Endodermal cell (in vitro differentiated cells): Measurements from ENCODE around the gene PVALEF. TPM values are rescaled to one million over a fixed set of nuclear protein-coding genes. Genes with fewer than 3 reads are reported as not detected.

ENCODE experiments used
- DNase-seq: peaks from one replicate; pipeline ENCODE4 v3.0.0-alpha.2; 2017
- H3K27ac ChIP-seq: 2 replicates; pipeline ENCODE4 v1.5.1; 2013; ENCODE audit warnings: mild to moderate bottlenecking, low read depth, low read length, moderate library complexity
- H3K27me3 ChIP-seq: 2 replicates; pipeline ENCODE4 v1.6.1; 2013; ENCODE audit warnings: mild to moderate bottlenecking, low read length, moderate library complexity; ENCODE audit not compliant: insufficient read depth, control insufficient read depth, poor library complexity, severe bottlenecking
- H3K36me3 ChIP-seq: 2 replicates; pipeline ENCODE4 v1.7.0; 2013; ENCODE audit warnings: mild to moderate bottlenecking, low read length, moderate library complexity; ENCODE audit not compliant: control insufficient read depth, insufficient read depth
- H3K4me1 ChIP-seq: one replicate; pipeline ENCODE4 v1.7.0; 2013; ENCODE audit warnings: low read length; ENCODE audit not compliant: control insufficient read depth, insufficient read depth
- H3K4me3 ChIP-seq: 2 replicates; pipeline ENCODE4 v1.5.1; 2013; ENCODE audit warnings: mild to moderate bottlenecking, low read length, moderate library complexity
- H3K9ac ChIP-seq: 2 replicates; pipeline ENCODE4 v1.6.1; 2013; ENCODE audit warnings: mild to moderate bottlenecking, low read length, moderate library complexity; ENCODE audit not compliant: poor library complexity, severe bottlenecking; ENCODE audit errors: extremely low read depth
- H3K9me3 ChIP-seq: 2 replicates; pipeline ENCODE4 v1.6.1; 2013; ENCODE audit warnings: mild to moderate bottlenecking, low read length, moderate library complexity; ENCODE audit not compliant: control insufficient read depth
- H3K27ac Mint-ChIP-seq: 2 replicates; pipeline ENCODE4 v1.8.0; 2020; ENCODE audit warnings: mixed read lengths
- H3K27me3 Mint-ChIP-seq: 2 replicates; pipeline ENCODE4 v1.8.0; 2021; ENCODE audit warnings: mild to moderate bottlenecking, mixed read lengths; ENCODE audit not compliant: insufficient read depth
- H3K36me3 Mint-ChIP-seq: 2 replicates; pipeline ENCODE4 v1.8.0; 2020; ENCODE audit warnings: low read depth, mixed read lengths
- H3K4me1 Mint-ChIP-seq: 2 replicates; pipeline ENCODE4 v1.8.0; 2020; ENCODE audit warnings: mixed read lengths
- H3K4me3 Mint-ChIP-seq: 2 replicates; pipeline ENCODE4 v1.8.0; 2020; ENCODE audit warnings: mild to moderate bottlenecking, moderate library complexity, mixed read lengths
- H3K9me3 Mint-ChIP-seq: 2 replicates; pipeline ENCODE4 v1.8.0; 2020; ENCODE audit warnings: mild to moderate bottlenecking, mixed read lengths
- CTCF ChIP-seq: fragments of 200-600 bp; sonication (generic); conservative IDR thresholded peaks from 2 replicates; pipeline ENCODE4 v1.5.0; 2021; ENCODE audit warnings: antibody characterized with exemption, mild to moderate bottlenecking
- WGBS, 2 experiments: methylation state at CpG; one replicate each; pipeline versions ENCODE4 v1.1.5 to v1.1.7; 2013; ENCODE audit warnings: missing lambda C conversion rate in 2 of 2, mixed read lengths in 1 of 2; ENCODE audit not compliant: insufficient coverage in 1 of 2, insufficient read length in 1 of 2; 5-methylcytosine and 5-hydroxymethylcytosine counted together
- total RNA-seq, 2 donors: library from RNA; stranded (reverse); fragmentation: NEBNext Ultra II Directional in 1 of 2; extraction: Animal tissue kit (Norgen Biotek cat#: 25700) in 1 of 2; gene quantifications; 2 replicates in 1 of 2; 3 replicates in 1 of 2; pipeline ENCODE4 v1.2.1, GENCODE V29; 2021

Gene PVALEF
- total RNA-seq, 2 donors from 2014 or later: not detected

GRCh38 chr17:81135505-81136278 lies 29.6 kb upstream of the PVALEF start:
- no peak for DNase-seq
- no peaks in the 10 kb centered on the region for H3K27me3 ChIP-seq
- no peak overlapping the region for H3K9ac ChIP-seq
- no peaks in the 10 kb centered on the region for H3K36me3 ChIP-seq
- Mint-ChIP-seq H3K27me3 (no peaks in the 10 kb centered on the region), H3K4me1 (no peaks in the 10 kb centered on the region), H3K36me3 (no peaks in the 10 kb centered on the region), H3K27ac (no peak overlapping the region), H3K4me3 (no peak overlapping the region), H3K9me3 (peaks cover 8% of the 10 kb centered on the region)
- no peak overlapping the region for H3K27ac ChIP-seq
- no peak for TF ChIP-seq CTCF
- H3K4me1 ChIP-seq: no peaks in the 10 kb centered on the region
- no peak overlapping the region for H3K4me3 ChIP-seq
- no peaks in the 10 kb centered on the region for H3K9me3 ChIP-seq
- 89 to 90% methylated on average over 24 to 28 of the region's 28 CpGs for WGBS, 2 experiments

DNA sequence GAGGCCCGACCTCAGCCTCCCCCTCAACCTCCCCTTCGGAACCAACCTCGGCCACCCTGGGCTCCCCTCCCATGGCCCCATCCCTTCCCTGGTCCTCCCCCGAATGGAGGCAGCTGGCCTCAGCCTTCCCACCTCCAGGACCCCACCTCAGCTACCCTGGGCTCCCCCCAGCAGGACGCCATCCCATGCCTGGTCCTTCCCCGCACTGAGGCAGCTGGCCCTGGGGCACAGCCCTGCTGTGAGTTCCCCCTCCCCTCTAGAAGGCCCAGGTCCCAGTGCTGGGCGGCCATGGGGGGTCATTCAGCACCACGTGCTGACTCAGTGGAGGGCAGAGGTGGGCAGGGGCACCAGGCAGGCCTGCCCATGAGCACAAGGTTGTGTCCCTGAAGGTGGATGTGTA lies 28.9 kb upstream of the PVALEF start:
- Mint-ChIP-seq H3K27ac (no peak overlapping the region), H3K36me3 (no peaks in the 10 kb centered on the region), H3K4me3 (no peak overlapping the region), H3K27me3 (no peaks in the 10 kb centered on the region), H3K9me3 (peaks cover 8% of the 10 kb centered on the region), H3K4me1 (no peaks in the 10 kb centered on the region)
- WGBS, 2 experiments: 87% methylated on average over 8 of the region's 8 CpGs; no CpG with 5 or more reads in 1 of the 2 experiments
- H3K27ac ChIP-seq: no peak overlapping the region
- no peak overlapping the region for H3K9ac ChIP-seq
- no peaks in the 10 kb centered on the region for H3K27me3 ChIP-seq
- no peaks in the 10 kb centered on the region for H3K4me1 ChIP-seq
- no peak for TF ChIP-seq CTCF
- H3K9me3 ChIP-seq: no peaks in the 10 kb centered on the region
- no peak for DNase-seq
- H3K4me3 ChIP-seq: no peak overlapping the region
- no peaks in the 10 kb centered on the region for H3K36me3 ChIP-seq

GRCh38 chr17:81137248-81137647 lies 28.1 kb upstream of the PVALEF start:
- Mint-ChIP-seq H3K4me1 (no peaks in the 10 kb centered on the region), H3K4me3 (no peak overlapping the region), H3K9me3 (peaks cover 8% of the 10 kb centered on the region), H3K36me3 (no peaks in the 10 kb centered on the region), H3K27ac (no peak overlapping the region), H3K27me3 (no peaks in the 10 kb centered on the region)
- no peak overlapping the region for H3K9ac ChIP-seq
- no peak for DNase-seq
- 96 to 98% methylated on average over 6 to 13 of the region's 13 CpGs for WGBS, 2 experiments
- no peaks in the 10 kb centered on the region for H3K4me1 ChIP-seq
- no peaks in the 10 kb centered on the region for H3K36me3 ChIP-seq
- no peaks in the 10 kb centered on the region for H3K9me3 ChIP-seq
- TF ChIP-seq CTCF: no peak
- H3K27me3 ChIP-seq: no peaks in the 10 kb centered on the region
- no peak overlapping the region for H3K27ac ChIP-seq
- no peak overlapping the region for H3K4me3 ChIP-seq
